Measurements from ENCODE around the gene MRPL53.
A peak's percentile ranks its signal among the peaks of the same experiment; 100 is the strongest.

Gene MRPL53

DNA sequence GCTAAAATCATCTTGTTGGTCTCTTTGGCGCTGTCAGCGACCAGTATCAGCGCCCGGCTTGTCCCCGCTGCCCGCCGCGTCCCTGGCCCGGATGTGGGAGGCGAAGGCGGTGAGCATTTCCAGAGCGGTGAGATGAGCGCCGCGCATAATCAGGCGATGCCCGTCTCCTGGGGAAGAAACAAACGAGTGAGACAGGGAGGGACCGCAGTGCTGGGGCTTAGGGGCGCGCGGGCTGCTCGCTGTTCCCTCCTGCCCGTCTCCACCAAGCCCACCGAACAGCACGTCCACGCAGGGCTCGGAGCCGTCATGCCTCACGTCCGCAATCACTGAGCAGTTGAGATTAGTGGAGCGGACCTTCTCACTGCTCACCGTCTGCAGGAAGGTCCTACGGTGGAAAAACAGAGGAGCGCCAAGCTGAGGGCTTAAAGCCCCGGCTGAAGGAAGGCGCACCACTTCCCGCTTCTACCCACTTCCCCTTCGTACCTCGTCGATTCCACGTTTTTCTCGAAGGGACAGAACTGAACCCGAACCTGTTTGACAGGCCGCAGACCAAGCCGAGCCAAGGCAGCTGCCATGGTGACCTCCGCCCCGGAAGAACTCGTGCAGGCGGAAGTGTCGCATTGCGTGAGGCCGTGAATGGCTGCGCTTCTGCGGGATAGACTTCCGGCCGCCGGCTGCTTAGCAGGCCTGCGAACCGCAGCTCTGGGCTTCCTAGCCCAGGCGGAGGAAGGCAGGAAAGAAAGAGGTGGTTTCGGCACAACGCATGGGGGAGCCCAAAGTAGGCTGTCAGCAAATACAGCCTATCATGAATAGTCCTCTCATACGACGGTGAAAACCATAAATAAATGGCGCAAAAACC is at the start of gene MRPL53:
TSS of gene MRPL53 (minus strand) at position 595 of the 859 bp plus-strand sequence. CDS start at position 575, 20 bp downstream.
- CTCF ChIA-PET: no interaction called here

DNA sequence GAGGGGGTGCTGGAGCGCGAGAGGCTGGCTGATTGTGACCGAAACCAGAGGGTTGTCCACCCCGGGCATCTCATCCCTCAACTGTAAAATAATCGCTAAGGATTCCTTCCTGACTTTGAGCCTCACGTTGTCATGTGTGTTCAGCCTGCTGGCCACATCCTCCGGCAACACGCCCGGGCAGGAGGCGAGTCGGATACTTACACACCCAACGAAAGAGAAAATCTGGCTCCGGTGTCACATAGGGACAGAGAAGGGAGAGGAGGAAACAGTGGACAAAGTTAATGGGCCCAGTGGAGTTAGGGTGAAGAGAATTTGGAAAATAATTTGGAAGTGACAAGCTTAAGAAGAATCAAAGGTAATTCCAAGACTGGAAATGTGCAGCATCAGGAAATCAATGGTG is 44.2 kb upstream of the MRPL53 start:
- TF ChIP-seq, protein P1, sequence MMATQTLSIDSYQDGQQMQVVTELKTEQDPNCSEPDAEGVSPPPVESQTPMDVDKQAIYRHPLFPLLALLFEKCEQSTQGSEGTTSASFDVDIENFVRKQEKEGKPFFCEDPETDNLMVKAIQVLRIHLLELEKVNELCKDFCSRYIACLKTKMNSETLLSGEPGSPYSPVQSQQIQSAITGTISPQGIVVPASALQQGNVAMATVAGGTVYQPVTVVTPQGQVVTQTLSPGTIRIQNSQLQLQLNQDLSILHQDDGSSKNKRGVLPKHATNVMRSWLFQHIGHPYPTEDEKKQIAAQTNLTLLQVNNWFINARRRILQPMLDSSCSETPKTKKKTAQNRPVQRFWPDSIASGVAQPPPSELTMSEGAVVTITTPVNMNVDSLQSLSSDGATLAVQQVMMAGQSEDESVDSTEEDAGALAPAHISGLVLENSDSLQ (IDR thresholded peaks at IDR 0.05): no peak
- no peak for DNase-seq (ENCODE audit: extremely low spot score)
- POLR2A ChIA-PET: interaction anchor here (0.7 kb wide), 1 partner anchor 10 kb away, joined by 3 read pairs; the partner anchor contains the start of gene PCGF1
- CTCF ChIA-PET: interaction anchor here (0.5 kb wide), 1 partner anchor 128 kb away, joined by 7 read pairs; no protein-coding TSS in a partner anchor

More for the DNA sequence above, at the start of gene MRPL53:
- peak; percentile 86 for DNase-seq (ENCODE audit: extremely low spot score)
- TF ChIP-seq L3MBTL2 (conservative IDR thresholded peaks at IDR 0.05) (peak; percentile 69; the same call in 1 of the 2 replicates), FOXA1 (IDR thresholded peaks at IDR 0.05) (no peak), CTBP1 (IDR thresholded peaks at IDR 0.05; ENCODE audit: borderline replicate concordance) (no peak), LEF1 (IDR thresholded peaks at IDR 0.05; ENCODE audit: borderline replicate concordance) (no peak), ZNF384 (IDR thresholded peaks at IDR 0.05) (no peak), BHLHE40 (IDR thresholded peaks at IDR 0.05; ENCODE audit: borderline replicate concordance) (no peak), ELF4 (IDR thresholded peaks at IDR 0.05) (peak; percentile 71)
- TF ChIP-seq, protein P1 (IDR thresholded peaks at IDR 0.05): peak; percentile 49; the same call in 1 of the 2 replicates
- POLR2A ChIA-PET: interaction anchor here (0.7 to 5.4 kb wide), 20 partner anchors 8 to 182 kb away, joined by 3 to 62 read pairs (median 3); partner anchors contain the start of genes AUP1, C2orf81, CCDC142 and HTRA2

DNA sequence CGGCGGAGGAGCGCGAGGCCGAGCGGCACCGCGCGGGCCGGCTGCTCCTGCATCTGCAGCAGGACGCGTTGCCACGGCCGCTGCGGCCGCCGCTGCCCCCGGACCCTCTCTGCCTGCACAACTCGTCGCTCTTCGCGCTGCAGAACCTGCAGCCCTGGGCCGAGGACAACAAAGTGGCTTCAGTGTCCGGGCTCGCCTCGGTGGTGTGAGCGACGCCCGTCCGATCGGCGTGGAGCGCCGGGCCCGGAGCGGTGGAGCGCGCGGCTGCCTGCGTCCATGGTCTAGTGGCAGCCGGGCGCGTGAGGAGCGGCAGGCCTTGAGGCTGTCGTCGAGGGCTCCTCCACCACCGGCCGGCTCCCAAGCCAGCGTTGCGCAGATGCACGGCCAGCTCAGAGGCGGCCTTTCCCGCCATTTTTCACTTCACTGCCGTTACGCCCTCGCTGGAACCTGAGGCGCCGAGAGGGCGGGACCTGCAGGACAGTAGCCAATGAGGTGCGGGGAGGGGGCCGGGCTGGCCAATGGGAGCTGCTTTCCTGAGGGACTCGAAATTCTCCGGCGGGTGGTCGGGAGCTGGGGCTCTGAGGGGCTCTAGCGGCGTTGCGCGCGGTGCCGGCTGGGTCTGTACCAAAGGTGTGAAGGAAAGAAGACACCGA is 43.6 kb upstream of the MRPL53 start:
- no peak for DNase-seq (ENCODE audit: extremely low spot score)
- no peak for TF ChIP-seq FOXM1 (IDR thresholded peaks at IDR 0.05; ENCODE audit: borderline replicate concordance)
- no peak for TF ChIP-seq L3MBTL2 (conservative IDR thresholded peaks at IDR 0.05)
- no peak for TF ChIP-seq LEF1 (IDR thresholded peaks at IDR 0.05; ENCODE audit: borderline replicate concordance)
- TF ChIP-seq, protein P1 (IDR thresholded peaks at IDR 0.05): no peak

DNA sequence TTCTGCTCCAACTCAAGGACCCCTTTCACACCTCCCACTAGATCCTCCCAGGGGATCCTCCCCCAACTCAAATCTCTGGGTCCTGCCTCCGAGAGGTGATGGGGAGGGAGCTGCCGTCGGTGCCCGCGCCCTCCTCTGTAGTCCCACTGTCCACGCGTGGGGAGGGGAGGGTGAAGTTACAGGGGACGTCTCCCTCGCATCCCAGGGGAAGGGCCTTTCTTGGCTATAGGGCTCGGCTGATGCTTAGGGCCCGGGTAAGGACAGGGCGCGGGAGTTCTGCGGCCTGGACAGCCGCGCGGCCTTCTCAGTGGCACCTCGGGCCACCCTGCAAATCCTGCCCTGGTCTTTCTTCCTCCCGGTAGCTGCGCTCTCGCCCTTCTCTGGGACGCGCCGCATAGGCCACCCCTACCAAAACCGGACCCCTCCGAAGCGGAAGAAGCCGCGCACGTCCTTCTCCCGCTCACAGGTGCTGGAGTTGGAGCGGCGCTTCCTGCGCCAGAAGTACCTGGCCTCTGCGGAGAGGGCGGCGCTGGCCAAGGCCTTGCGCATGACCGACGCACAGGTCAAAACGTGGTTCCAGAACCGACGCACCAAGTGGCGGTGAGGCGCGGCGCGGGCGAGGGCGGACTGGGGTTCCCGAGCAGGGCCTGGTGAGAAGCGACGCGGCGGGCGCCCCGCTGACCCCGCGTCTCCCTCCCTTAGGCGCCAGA is 42.9 kb upstream of the MRPL53 start:
- no peak for DNase-seq (ENCODE audit: extremely low spot score)
- TF ChIP-seq FOXK2 (IDR thresholded peaks at IDR 0.05) (no peak), TARDBP (IDR thresholded peaks at IDR 0.05) (no peak), L3MBTL2 (conservative IDR thresholded peaks at IDR 0.05) (no peak), FOXM1 (IDR thresholded peaks at IDR 0.05; ENCODE audit: borderline replicate concordance) (no peak), HDGF (IDR thresholded peaks at IDR 0.05; ENCODE audit: borderline replicate concordance) (no peak), ZNF384 (IDR thresholded peaks at IDR 0.05) (no peak), ELF4 (IDR thresholded peaks at IDR 0.05) (no peak), LEF1 (IDR thresholded peaks at IDR 0.05; ENCODE audit: borderline replicate concordance) (no peak)
- POLR2A ChIA-PET: no interaction called here
- CTCF ChIA-PET: no interaction called here

More for the DNA sequence above, 43.6 kb upstream of the MRPL53 start:
- ChIA-PET POLR2A (interaction anchor here (0.7 kb wide), 1 partner anchor 9 kb away, joined by 3 read pairs; the partner anchor contains the start of gene PCGF1), CTCF (no interaction called here)

DNA sequence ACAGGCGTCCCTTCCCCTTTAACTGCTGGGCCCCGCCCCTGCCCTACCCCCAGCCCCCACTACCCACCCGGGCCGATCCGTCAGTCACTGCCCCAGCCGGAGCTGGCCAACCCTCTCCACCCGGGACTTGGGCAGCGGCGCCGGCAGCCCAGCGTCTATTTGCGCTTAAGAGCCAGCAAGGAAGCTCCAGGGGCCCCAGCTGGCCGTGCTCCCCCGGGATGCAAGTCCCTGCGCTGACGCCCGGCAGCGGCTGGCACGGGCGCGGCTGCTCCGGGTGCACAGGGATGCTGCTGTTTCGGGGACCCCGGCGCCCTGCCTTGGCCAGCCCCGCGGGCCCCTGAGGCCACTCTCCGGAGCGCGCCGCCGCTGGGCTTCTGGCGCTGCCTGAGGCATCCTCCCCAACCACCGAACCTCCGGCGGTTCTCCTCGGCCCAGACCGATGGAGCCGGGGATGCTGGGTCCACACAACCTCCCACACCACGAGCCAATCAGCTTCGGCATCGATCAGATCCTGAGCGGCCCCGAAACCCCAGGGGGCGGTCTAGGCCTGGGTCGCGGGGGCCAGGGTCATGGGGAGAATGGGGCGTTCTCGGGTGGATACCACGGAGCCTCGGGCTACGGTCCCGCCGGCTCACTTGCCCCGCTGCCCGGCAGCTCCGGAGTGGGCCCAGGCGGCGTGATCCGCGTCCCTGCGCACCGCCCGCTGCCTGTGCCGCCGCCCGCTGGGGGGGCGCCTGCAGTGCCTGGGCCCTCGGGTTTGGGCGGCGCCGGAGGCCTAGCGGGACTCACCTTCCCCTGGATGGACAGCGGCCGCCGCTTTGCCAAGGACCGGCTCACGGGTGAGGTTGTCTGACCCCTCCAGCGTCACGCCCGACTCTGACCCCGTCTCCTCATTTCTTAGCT is 42.1 kb upstream of the MRPL53 start, which contains the start of gene TLX2:
TSS of gene TLX2 (plus strand) at position 83 of the 903 bp plus-strand sequence. CDS start at position 440, 357 bp downstream.
- POLR2A ChIA-PET: no interaction called here
- CTCF ChIA-PET: no interaction called here
- DNase-seq (ENCODE audit: extremely low spot score): no peak
- TF ChIP-seq L3MBTL2 (conservative IDR thresholded peaks at IDR 0.05): no peak
- no peak for TF ChIP-seq ARNT (IDR thresholded peaks at IDR 0.05)
- no peak for TF ChIP-seq SP1 (IDR thresholded peaks at IDR 0.05)
- TF ChIP-seq ZNF384 (IDR thresholded peaks at IDR 0.05): no peak
- TF ChIP-seq FOXA1 (IDR thresholded peaks at IDR 0.05): no peak
- no peak for TF ChIP-seq SUZ12 (IDR thresholded peaks at IDR 0.05)
- TF ChIP-seq LEF1 (IDR thresholded peaks at IDR 0.05; ENCODE audit: borderline replicate concordance): no peak
- no peak for TF ChIP-seq TARDBP (IDR thresholded peaks at IDR 0.05)
- TF ChIP-seq, protein P1 (IDR thresholded peaks at IDR 0.05): no peak
- TF ChIP-seq FOXM1 (IDR thresholded peaks at IDR 0.05; ENCODE audit: borderline replicate concordance): no peak
- TF ChIP-seq CTBP1 (IDR thresholded peaks at IDR 0.05; ENCODE audit: borderline replicate concordance): no peak
- no peak for TF ChIP-seq HDGF (IDR thresholded peaks at IDR 0.05; ENCODE audit: borderline replicate concordance)
- TF ChIP-seq ELF4 (IDR thresholded peaks at IDR 0.05): no peak
- no peak for TF ChIP-seq NFRKB (IDR thresholded peaks at IDR 0.05)
- TF ChIP-seq FOXK2 (IDR thresholded peaks at IDR 0.05): no peak
- TF ChIP-seq BHLHE40 (IDR thresholded peaks at IDR 0.05; ENCODE audit: borderline replicate concordance): no peak
